GM19397 (cell line): ENCODE measurements around the gene ME3.

Experiments
- ATAC-seq: cut with Tn5 transposase; IDR thresholded peaks from one replicate; pipeline ENCODE4 v1.9.1; 2021; ENCODE audit warnings: mild to moderate bottlenecking, moderate library complexity; ENCODE audit not compliant: unreplicated experiment

The ME3 gene

DNA sequence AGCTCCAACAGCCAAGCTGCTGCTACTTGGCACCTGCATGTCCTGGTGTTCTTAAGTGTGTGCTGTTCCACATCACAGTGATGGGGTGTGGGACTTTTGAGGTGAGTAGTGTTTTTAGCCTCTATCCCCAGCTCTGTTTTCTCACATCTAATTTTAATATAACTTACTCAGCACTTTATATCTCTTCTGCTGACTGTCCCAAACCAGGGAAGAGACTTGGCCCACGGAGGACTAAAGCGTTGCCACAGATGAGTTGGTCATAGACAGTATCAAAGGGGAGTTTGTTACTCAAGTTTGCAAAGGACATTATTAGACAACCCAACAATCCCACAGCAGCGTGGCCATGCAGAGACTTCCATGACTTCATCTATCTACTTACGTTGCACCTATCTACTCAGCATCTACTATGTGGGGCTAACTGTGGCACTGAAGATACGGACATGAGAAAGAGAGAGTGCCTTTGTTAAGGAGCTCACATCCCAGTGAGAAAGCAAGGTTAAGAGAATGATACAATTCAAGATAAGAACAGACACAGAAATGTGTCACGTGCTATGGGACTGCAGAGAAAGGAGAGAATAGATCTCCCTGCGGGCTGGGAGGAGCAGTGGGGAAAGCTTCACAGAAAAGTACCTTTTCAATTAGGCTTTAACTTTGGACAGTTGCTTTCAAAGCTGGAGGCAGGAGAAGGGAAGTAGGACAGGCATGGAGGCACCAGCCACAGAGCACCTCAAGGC lies 82.4 kb downstream of the ME3 start:
- ATAC-seq: no peak

DNA sequence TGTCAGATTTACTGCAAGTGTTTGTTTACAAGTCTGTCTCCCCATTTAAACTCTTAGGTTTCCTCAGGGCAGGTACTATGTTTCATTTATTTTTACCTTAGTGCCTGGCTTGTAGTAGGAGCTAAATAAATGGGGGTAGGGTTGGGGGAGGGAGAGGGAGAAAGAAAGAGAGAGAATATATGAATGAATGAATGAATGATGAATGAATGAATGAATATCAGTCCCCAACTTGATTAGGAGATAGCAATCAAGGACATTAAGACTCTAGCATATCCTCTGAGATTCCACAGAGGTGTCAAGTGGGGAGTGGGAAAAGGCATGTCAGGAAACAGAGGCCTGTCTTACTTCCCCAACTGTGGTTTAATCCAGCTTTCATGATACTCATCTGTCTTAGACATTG lies 83.2 kb downstream of the ME3 start:
- ATAC-seq: no peak

DNA sequence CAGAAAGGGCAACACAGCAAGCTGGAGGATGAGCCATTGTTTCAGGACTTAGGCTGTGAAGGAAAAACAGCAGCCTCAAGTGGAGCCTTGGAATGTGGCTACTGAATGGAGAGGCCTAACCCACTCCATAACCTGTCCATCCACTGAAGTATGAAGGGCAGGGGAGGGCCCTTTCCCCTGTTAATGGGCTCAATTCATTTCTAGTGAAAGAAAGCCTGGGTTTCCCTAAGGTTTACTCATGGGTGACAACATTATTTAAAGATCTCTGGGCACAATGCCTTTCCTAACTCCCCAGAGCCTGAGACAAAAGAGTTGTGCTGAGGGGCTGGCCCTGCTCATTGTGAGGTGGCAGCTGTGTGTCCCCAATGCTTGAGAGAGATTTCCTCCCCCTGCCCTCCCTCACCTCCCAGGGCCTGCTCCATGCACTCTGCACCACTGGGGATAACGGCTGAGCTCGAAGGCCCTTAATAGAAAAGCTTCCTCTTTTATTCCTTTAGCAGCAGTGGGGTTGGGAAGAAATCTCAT lies 83.8 kb downstream of the ME3 start:
- no peak for ATAC-seq

DNA sequence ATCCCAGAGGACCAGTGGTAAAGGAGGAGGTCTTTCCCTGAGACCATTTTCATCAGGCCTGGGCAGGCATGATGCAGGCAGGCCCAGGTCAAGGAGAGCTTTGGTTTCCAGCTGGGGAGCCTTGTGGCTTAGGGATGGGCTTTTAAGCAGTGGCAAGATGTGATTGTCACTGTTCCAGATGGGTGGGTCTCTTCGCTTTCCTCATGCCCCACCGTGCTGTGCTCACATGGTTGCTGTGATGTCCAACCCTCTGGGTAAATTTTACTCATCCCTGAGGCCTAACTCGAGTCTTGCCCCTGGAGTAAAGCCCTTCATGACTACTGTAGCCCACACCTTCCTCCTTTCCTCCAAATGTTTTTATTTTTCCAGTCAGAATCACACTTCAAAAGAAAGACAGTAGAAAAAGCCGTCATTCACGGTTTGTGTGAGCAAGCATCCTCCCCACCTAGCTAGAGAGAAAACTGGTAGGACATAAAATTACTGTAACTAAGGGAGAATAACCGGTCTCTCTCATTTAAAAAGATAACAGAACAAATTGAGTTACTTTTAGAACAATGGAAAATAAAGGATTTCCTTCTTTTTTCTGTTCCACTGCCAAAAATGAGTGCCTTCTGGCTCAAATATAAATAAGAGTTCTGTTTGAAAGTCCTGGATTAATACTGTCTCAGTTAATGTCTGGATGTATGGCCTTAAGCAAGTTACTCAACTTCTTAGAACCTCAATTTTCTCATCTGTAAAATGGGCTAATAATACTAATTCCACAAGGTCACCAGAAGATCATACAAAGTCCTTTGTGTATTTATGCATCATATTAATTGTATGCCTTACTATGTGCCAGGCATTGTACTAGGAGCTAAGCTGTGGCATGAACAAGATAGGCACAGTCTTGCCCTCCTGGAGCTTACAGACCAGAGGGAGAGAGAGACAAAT lies 84.9 kb downstream of the ME3 start:
- ATAC-seq: no peak

DNA sequence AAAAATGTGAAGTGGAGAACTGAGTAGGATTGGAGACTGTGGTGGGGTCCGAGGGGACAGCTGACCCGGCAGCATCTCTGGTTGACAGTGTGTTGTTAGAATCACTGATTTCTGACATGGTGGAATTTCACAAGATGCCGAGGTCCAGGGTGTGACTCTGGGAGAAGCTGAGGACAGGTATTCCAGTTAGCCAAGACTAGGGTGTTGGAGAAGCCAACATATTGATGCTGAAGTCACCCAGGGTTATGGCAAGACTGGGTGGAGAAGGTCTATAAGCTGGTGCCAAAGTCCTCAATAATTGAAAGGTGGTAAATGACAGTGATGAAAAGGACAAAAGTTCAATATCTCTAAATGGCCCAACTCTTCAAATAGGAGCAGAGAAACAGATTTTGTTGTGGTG lies 86.1 kb downstream of the ME3 start:
- no peak for ATAC-seq

DNA sequence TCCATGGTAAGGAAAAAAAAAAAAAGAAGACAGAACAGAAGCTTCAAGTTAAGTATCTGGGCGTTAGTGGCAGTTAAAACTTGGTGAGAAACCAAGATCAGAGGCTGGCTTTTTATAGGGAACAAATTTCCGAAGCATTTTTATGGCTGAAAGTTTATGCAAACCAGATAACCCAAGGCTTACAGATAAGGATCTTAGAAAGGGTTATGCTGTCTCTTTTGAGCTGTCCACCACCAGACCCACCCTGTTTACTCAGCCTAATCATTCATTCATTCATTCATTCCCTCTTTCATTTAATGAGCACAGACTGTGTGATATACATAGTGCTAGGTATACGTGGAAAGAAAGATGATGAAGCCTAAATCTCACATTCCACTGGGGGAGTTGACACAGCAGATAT lies 89.5 kb downstream of the ME3 start:
- ATAC-seq: no peak

DNA sequence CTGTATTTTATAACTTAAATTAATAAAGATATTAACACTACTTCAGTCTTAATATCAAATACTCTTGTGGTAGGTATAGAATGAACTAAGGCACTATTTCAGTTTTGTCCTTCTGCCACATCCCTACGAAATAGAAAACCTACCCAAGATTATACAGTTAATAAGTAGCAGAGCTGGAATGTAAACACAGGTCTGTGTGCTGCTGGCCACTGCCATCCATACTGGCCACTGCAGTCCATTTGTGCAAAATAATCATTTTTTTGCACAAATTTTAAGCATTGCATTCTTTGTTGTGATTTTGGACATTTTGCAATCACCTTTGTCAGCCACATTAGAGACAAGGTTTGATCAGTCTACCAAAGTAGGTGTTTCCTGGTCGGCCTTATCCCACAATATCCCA lies 91.9 kb downstream of the ME3 start:
- ATAC-seq: no peak

DNA sequence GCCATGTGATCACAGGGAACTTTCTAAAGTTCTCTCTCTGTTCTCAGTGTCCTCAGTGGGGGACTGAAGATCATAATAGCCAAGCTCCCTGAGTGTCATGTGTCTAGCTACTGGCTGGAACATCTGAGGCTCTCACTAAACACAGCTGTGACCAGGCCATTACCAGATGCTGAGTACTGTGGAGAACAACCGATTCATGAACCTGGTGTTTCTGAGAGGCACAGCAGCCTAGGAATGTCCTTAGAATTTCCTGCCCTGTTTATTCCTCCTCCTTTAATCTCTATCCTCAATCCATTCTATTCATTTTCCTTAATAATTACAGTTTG lies 93.0 kb downstream of the ME3 start:
- ATAC-seq: no peak

DNA sequence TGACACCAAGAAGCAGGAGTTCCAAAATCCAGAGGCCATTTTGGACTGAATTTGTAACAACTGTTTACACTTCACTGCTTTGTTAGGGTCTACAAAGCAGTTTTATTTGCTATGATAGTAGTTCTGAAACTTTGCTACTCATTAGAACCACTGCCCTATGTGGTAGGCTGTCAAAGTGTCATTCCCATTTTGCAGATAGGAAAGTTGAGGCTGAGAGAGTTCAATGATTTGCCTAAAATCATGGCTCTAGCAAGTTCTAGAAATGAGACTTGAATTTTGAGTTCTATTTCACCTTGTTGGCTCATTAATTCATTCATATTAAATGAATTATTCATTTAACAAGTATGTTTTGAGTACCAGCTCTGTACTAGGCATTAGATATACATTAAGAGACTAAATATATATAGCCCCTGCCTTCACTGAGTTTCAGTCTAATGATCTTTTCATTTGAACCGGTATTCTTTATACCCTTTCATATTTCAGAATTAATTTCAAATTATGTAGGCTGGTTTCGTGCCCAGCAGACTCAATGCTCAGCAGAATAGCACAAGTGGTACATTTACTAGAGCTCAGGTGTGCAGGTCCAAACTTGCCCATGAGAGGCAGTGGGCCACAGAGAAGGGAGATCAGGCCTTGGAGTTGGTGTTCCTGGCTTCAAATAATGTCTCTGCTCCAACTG lies 93.5 kb downstream of the ME3 start:
- no peak for ATAC-seq

DNA sequence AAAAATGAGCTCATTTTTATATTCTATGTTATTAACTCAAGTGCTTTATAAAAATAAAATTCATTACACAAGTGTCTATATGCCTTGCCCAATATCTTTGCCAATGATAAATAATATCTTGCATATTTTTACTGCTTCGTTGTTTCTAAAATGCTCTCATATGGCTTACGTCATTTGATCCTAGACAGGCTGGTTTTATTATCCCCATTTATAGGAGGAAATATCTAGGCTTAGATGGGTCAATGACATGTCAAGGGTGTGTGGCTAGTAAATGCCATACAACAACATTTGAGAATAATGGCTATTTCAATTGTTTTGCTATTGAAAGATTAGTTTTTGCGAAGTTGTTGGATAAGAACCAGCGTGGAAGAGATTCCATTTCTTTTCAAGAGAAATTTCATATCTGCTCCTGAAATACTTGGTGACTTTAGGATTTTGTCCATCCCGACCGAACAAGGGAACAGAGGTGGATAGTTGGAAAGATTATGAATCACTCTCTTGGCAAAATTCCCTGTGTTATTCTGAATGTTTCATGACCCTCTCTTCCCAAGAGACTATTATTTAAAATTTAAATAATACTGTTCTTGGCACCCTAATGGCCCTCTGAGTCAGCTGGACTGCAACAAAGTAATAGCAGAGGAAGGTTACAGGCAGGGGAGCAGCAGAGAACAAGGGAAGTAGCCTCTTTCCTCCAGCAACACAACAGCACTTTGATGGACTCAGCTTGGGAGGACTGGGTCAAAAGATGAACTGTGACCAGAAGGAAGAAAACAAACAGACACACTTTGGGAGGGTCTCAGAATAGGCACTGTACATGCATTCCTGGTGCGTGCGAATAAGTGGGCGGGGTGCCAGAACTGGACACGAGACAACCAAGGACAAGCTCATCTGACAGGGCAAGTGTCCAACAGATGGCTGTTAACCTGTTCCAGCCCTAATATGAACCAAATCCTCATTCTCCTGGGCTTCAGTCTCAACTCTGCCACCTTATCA lies 94.5 kb downstream of the ME3 start:
- ATAC-seq: no peak

DNA sequence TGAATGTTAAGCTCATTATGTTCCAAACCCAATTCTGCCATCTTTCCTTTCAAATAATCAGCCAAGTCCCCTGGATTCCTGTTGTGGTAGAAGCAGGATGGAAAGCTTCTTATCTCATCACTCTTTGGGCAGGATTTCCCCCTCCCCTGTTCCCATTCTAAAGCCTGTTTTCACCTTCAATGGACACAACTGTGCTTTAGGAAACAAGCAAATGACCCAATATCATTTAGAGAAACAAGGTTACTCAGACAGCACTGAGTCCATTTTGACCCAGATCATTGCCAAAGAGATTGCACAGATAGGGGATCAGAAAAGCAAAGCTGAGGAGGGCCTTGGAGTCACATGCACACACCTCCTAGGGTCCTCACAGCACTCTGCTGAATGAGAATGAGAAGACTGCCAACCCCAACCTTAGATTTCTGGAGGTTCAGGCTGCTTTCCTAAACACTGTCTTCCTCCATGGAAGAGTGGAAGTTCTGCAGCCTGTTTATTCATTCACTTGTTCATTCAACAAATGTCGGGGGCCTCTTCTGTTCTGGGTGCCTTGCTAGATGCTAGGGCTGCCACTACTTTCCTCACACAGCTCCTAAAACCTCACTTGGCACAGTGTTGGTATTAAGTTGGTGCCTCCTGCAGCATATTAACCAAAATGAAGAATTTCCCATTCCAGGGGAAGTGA lies 95.3 kb downstream of the ME3 start:
- ATAC-seq: no peak

DNA sequence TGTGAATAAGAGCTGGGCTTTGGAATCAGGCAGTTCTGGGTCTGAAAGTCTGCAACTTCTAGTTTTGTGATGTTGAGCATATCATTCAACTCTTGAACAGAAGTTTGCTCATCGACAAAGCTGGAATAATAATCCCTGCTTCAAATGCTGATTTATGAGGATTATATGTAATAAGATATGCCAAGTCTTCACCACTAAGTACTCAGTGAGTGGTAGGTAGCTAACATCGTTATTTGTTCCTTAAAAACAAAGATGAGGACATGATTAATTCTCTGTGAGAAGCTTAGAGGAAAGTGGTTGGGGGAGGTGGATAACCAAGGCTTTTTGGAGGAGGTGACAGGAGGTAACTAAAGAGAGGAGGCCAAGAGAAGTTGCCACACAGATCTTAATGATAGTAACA lies 96.5 kb downstream of the ME3 start:
- ATAC-seq: no peak

DNA sequence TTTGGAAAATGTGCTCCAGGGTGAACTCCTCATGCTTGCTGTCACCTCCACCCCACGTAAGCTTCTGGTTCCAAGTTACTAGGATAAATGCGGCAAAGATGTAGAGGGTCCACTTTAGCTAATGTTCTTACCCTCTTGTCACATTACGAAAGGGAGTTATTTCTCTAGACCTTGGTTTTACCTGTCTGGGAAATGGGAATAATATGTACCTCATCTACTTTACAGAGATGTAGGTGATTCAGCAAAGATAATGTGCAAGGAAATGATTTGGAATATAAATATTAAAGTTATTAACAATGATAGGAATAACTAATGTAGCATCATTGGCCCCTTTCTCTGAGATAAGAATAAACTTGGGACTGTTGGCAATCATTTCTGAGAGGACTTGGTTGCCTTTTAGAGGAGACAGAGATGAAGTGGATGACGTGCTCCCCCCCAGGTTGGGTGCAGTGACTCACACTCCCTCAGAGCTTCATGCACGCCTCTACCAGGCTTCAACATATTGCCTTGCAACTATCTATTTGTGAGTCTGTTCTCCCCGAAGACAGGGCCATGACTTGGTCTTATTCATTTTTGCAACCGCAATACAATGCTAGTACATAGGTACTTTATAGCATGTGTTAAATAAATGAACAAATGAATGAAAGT lies 97.1 kb downstream of the ME3 start:
- no peak for ATAC-seq

DNA sequence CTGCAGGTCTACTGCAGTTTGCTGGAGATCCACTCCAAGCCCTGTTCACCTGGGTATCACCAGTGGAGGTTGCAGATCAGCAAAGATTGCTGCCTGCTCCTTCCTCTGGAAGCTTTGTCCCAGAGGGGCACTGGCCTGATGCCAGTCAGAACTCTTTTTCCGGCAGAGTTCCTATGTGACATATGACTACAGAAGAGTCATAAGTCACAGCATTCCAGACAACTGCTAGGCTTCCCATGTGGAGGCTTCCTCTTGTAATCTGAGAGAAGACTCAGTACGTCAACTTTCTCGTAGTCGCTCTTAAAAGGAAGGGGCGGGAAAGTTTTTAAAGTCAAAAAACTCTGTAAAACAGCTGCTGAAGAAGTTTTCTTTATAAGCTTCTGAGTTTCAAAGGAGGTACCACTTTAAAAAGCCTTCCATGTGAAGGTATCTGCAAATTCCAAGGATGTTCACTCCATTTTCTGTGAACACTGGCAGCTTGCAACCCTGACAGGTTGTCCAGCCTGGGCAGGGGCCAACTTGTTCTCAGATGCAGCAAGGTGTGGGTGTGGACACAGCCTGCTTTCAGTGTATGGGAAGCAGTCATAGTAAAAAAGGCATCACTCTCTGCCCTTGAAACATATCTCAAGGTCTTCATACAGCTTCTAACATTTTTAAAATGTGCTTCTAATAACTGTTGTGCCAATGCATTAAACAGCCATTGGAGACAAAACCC lies 97.8 kb downstream of the ME3 start:
- no peak for ATAC-seq

DNA sequence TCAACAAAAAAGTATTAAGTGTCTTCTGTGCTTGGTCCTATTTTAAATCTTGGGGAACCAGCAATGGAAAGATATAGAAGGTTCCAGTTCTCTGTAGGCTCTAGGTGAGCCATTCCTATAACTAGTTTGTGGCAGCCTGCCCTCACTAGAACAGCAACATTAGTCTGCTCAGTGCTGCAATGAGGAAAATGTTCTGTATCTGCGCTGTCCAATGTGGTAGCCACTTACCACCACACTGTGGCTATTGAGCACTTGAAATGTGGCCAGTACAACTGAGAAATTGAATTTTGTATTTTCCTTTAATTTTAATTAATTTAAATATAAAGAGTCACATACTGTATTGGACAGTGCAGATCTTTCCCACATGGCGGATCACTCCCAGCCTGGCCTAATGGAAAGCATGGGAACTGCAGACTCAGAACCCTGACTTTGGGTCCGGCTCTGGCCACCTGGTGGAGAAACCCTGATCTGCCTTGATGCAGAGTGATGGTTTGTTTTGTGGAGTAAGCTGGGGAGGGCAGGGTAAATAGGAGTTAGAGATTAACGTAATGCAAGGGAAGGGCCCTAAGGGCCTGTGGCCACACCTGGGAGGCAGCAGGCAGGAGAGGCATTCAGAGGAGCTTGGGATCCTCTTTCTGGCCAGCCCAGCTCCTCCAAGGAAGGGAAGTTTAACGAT lies 101.0 kb downstream of the ME3 start:
- no peak for ATAC-seq

DNA sequence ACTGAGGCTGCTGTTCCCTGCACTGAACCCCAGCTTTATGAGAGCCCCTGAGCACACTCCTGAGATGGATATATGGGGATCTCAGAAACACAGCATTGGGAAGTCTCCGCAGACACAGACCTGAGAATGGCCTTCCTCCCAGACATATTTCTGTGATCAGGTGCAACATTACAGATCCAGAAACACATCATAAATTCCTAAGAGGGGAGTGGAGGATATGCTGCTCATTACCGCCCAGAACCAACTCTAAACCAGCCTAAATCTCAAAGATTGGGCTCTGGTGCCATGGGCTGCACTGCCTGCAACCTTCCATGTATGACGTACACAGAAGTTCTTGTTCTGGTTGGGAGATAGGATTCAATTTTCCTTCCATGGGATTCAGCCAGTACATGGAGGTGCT lies 102.0 kb downstream of the ME3 start:
- no peak for ATAC-seq

DNA sequence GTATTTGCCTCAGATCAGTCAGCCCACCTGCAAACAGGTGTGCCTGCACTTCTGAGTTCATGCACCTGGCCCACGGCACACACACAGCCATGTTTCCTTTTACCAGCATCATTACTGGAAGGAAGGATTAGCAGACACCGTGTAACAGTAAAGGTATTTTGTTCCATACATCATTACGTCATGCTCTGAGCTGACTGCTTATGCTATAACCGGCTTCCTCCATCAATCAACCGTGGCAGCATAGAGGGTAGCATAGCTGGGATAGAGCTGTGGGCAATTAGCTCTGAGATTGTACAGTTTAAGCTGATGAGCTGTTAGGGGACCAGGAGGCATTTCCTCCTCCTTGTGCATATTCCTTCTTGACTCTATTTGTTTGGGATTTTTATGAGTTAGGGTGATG lies 102.4 kb downstream of the ME3 start:
- no peak for ATAC-seq

DNA sequence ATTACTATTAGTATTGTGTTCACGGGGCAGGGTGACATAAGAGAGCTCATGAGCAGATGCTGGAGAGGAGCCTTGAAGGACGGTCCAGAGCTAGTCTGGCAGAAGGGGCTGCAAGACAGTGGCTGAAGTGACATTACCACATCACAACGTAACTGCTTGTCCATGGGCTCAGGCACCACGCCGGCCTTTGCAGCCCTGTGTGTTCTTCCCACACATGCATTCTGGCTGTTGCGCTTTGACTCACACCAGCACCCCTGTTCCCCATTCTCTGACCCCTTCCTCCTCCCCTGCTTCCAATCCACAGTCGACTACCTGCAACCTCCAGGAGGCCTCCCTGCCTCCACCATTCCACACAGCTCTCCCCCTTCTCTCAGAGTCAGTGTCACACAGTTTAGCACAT lies 103.3 kb downstream of the ME3 start:
- no peak for ATAC-seq
